Epidermal melanocyte (primary cell): Measurements from ENCODE around the gene TRERF1.
"Not testable (repeated sequence)": the region's sequence is repeated elsewhere in the genome, so short reads cannot be mapped to it uniquely, and the experiment has no call there.

Experiments
- DNase-seq: peaks from one replicate; pipeline ENCODE4 v3.0.0; 2011; ENCODE audit warnings: low spot score; ENCODE audit not compliant: insufficient read length

The TRERF1 gene

DNA sequence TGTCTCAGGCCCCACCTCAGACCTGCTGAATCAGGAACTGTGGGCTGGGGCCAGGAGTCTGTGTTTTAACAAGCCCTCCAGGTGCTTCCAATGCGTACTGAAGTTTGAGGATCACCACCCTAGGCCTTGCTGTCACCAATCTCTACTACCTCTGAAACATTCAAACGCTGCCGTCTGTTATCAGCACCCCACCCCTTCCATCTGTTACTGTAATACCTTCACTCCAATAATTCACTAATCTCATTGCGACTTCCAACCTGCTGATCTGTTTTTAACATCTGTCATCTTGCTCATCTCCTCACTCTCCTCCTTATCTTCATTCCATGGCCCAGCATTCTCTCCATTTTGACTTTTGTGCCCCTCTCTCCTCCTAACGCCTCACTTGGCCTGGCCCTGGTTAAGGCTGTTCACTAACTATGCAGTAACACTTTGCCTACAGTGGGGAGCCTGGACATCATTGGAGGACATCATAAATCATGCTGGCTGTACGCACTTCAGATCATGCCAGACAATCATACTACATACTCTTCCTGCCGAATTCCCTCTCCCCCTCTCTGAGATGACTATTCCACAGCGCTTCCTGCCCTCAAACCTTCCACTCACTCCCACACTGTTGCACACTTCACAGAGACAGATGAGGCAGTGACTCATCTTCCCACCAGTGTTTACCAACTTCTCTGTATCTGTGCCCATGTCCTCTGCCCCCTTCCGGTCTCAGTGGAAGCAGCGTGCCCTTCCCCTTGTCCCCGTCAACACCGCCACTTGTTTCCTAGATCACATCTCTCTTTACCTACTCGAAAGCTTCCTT, 254.0 kb downstream of the TRERF1 start:
- DNase-seq = no peak

DNA sequence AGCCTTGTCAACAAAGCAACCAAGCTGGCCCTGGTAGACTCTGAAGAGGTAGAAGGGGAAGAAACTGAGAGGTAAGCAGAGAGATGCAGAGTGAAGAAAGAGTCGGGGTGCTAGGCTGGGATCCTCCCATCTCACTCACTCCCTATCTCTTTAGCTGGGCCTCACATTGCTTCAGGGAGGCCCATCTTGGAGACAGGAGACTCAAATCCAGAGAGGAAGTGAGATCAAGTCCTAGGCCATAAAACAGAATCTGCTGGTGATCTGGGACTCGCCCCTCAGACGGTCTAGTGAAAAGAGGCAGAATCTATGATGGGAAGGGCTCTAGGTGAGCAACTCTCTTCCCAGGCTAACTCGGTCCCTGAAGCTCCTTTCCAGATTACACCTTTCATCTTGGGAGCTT, 256.3 kb downstream of the TRERF1 start:
- no peak for DNase-seq

DNA sequence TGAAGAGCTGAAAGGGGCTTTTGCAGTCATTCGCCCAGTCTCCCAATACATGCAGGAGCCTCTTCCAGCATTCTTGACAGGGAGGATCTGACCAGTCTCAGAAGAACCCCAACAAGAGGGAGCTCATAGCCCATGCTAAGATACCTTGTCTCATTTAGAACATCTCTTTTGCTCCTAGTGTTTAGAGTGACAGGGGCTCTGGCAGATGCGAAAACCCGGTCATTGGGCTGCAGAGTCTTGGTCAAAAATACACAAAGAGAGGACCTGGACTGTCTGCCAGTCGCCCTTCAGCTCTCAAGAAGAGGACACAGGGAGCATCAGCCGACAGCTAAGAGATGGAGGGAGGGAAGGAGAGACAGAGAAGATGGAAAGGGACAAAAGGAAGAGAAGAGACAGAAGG, 257.7 kb downstream of the TRERF1 start:
- no peak for DNase-seq

DNA sequence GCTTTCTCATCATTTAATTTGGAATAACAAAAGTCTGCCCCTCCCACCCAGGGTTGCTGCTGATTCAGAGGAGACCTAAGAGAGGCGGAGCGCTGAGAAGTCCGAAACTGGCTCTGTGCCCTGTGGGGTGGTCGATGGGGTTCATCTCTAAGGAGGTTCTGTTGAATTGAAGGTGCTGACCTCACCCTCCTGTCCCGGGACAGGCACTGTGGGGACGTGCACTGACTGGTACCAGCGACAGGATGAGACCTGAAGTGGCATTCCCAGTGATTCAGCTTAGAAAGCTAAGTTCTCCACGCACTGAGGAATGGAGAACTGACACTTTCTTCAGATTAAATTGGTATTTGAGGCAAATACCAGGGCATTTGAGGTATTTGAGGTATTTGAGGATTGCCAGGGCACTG, 258.2 kb downstream of the TRERF1 start:
- DNase-seq = no peak

DNA sequence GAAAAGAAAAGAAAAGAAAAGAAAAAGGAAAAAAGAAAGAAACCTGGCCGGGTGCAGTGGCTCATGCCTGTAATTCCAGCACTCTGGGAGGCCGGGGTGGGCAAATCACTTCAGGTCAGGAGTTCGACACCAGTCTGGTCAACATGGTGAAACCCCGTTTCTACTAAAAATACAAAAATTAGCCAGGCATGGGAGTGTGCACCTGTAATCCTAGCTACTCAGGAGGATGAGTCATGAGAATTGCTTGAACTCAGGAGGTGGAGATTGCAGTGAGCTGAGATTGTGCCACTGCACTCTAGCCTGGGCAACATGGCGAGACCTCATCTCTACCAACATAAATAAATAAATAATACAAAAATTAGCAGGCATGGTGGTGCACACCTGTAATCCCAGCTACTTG, 259.3 kb downstream of the TRERF1 start:
- DNase-seq = not testable (repeated sequence)

DNA sequence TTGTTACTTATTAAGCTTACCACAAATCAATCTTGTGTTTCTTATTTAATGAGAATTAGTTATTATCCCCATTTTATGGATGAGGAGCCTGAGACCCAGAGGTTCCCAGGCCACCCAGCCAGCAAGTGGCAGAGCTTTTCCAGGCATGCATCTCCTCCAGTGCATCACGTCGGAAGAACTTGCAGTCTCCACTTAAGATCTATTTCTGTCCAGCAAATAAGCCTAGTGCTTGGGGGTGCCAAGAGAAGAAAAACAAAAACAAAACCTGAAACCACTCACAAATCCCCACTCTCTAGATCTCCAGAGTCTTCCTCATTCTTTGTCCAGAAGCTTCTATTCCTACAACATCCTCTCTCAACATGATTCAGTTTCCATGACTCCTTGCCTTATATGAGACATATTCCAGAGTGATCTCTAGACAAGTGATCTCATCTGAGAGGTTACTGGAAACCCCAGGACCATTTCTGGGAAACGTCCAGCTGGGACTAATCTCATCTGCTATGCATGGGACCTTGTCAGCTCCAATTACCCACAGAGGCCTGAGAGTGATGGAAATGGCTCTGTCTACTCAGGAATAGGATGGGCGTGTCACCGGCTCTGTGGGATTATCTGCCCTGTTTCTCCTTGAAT, 261.1 kb downstream of the TRERF1 start:
- no peak for DNase-seq

DNA sequence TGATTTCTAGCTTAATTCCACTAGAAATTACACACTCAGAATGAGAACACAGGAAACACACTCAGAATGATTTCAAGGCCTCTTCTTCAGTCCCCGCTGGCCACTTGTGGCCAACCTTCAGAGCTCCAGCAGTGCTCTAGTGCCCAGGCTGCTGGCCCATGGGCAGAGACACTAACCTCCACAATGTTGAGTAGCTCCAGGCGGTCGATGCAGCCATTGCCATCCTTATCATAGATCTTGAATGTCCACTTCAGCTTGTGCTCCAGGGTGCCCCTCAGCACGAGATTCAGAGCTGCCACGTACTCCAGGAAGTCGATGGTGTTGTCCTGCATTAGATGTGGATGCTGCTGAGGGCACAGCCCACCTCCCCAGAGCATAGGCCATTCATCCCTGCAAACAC, 263.3 kb downstream of the TRERF1 start:
- DNase-seq = no peak

DNA sequence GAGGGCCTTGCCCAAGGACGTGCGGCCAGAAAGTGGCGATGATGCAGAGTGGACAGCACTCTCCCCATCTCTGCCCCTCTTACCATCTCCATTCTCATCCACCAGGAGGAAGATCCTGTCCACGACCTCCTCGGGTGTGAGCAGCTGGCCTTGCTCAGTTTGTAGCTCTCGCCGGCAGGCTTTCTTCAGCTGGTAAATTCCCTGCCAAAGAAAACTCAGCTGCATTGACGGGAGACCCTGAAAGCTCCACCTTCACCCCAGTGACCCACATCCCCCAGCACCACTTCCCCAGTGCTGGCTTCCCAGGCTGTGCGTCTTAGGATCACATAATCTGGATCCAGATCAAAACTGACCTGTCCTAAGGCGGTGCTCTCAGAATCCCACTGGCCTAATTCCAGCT, 266.1 kb downstream of the TRERF1 start:
- DNase-seq = no peak

DNA sequence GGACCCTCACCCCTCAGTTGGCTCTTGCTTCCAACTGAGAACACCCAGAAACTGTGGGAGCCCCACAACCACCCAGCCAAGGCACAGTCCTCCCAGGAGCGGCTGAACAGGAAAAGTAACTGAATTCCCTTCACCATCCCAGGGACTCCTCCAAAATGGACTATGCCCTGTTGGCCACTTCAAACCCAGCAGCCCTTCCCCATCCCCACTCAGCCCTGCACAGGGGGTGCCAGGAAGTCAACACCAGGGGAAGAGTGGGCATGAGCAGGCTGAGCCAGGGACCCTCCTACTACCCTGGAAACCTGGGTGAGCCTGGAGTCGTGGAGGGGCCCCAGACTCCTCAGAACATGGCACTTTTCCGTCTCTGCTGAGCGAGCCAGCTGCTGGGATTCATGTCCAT, 267.3 kb downstream of the TRERF1 start:
- DNase-seq = no peak

DNA sequence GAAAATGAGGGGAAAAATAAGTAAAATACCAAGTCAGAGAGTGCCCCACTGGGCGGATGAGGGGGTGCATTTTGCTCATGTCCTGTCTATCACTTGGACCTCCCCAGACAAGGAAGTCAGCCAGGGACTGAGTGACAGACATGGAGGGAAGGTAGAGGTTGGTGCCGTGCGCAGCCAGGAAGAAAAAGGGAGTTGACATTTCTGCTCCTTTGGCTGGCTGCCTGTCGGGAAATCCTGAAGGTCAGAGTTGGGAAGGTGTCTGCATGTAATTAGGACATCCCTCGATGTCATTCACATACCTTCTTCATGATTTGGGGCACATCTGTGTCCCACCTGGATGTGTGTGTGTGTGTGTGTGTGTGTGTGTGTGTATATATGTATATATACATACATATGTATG, 269.6 kb downstream of the TRERF1 start:
- no peak for DNase-seq

DNA sequence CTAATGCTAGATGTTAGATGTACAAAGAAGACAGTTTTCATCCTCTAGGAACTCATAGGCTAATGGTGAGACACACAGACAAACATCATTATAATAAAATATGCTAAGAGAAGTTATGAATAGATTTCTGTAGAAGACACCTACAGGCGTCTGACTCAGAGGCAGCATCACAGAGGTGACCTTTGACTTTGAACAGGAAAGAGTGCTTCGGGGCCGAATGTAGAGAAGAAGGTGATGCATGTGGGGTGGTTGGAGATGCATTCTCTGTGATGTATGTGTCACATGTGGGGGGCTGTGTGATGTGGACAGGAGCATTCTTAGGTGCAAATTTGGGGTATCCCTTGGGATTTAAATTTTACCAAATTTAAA, 271.8 kb downstream of the TRERF1 start:
- DNase-seq = no peak

DNA sequence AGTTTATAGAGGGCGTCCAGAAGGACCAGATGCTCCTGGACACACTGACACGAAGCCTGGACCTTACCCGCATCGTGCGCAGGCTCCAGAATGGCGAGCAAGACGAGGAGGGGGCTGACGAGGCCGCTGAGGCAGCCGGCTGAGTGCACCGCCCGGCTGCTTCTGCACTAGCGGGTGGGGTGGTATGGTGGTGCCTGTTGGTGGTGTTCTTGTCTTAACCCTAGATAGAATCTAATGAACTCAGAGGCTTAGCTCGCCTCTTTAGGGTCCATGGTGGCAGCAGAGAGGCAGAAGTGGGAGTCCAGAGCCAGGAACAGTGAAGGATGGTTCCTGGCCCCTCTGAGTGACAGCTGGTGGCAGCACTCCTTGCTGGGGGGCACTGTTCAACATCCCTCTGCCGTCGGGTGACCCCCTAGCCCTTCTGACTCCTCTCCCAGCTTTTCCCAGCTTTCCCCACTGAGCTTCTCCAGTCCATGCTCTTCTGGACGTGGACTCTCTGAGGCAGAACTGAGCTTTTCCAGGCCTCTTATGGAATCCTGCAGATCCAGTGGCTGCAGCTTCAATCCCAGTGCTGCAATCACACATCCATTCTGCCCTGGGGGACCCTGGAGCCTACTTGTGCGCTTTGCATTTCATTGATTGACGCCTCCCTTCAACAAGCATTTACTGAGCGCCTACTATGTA, 272.3 kb downstream of the TRERF1 start:
- no peak for DNase-seq

DNA sequence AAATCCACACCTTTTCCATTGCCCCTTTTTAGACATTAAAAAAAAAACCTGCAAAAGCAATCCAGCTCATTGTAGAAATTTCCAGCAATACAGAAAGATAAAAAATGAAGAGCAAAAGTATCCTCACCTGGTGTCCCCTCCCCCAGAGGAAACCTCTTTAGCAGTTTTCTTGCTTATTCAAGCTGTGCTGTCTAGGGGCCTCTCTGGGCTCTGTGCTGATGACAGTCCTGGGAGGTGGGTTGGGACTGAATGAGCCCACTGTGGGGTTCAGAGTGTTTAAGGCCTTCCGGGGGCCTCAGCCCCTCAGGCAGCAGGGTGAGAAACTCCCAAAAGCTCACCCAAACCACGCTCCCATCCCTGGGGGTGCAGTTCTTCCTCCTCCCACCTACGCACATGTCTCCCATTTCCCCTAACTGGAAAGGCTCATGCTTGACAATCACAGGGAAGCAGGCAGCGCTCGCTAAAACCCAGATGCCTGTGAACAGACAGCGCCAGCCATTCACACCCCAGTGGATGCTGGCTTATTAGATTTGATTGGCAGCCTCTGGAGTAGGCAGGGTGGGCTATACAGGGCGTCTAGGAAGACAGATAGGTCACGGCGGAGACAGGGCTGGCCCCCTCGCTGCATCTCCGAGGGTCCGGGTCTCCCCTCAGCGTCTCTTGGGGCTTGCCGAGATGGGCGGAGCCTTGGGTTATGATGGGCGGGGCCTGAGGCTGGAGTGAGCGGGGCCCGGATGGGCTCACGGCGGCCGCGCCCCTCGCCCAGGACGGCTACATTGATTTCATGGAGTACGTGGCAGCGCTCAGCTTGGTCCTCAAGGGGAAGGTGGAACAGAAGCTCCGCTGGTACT, 274.0 kb downstream of the TRERF1 start:
- no peak for DNase-seq

DNA sequence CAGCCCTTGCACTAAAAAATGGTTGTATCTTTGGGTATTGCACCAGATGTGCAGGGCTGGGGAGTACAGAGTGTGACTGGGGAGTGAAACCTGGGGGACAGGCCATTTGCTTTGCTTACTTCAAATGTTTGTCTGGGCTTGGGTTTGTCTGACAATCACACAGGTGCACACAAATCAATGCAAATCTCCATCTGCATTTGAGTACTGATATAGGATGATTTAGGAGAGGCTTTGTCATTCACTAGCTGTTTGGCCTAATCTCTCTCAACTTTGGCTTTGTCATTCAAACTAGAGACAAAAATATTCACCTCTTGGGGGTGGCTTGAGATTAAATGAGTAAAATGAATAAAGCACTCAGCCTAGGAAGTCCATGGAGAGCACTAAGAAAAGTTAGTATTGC, 274.7 kb downstream of the TRERF1 start:
- no peak for DNase-seq

DNA sequence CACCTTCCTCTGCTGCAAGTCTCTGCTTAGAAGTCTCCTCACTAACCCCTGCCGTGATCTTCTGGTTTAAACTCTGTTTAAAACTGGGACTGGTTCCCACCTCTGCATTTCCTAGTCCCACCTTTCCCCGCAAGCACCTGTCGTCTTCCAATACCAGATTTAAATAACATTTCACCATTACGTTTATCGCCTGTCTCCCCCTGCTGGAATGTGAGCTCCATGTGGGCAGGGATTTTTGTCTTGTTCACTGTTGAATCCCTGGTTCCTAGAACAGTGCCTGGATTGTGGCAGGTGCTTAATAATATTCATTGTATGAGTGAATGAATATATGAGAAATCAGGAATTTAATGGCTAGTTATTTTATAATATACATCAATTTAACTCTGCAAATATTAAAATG, 275.9 kb downstream of the TRERF1 start:
- no peak for DNase-seq
